HG03439 (cell line): ENCODE data around the gene PHF12.

Experiments
- ATAC-seq: cut with Tn5 transposase; IDR thresholded peaks from one replicate; pipeline ENCODE4 v1.9.1; 2021; ENCODE audit warnings: mild to moderate bottlenecking, moderate library complexity; ENCODE audit not compliant: unreplicated experiment

The PHF12 gene

DNA sequence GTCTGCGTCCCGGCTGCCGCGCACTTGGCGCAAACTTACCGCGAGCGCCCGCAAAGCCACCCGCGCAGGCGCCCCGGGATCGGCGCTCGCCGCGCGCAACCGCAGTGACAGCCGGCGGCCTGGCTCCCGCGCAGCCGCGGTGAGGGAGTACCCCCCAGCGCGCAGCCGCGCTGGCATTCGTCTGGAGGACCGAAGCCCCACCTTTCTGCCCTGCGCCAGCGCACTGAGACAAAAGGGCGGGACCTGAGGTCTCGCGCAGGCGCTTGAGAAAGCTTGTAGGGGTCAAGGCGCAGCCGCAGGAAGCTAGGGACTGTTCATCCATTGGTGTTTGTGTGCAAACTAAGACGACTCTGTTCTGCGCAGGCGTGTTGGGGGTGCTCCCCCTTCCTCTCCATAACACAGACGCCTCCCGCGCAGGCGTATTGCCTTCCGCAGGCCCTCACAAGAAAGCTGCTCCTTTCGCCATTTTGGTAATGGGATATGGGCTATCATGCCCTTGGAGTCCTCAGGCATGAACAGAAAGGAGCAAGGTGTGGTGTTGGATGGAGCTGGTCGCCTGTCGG, at the start of gene PHF12:
Gene PHF12, minus strand, starts transcription at position 91 of the 563 bp plus-strand sequence. CDS start 558 bp downstream, outside the sequence.
- peak; percentile 60 for ATAC-seq

- ATAC-seq = no peak
Measured at GRCh38 chr17:29000973-29001372, 49.7 kb upstream of the PHF12 start.

DNA sequence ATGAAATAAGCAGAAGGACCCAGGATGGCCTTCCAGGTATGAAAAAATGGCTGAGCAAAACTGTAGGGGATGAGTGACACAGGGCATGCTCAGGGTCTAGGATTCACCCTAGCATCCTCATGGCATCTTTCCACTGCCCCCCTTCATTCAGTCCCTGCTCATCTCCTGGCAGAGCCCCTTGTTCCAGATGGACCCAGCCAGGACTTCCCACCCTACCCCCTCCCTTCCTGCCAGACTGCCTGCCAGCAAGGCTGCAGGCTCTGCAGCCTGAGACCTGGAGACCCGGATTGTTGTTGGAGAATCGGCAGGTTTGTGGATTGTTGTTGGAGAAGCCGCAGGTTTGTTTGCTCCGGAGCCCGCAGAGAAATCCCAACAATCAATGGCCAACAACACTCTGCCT, 47.9 kb upstream of the PHF12 start:
- ATAC-seq = no peak

DNA sequence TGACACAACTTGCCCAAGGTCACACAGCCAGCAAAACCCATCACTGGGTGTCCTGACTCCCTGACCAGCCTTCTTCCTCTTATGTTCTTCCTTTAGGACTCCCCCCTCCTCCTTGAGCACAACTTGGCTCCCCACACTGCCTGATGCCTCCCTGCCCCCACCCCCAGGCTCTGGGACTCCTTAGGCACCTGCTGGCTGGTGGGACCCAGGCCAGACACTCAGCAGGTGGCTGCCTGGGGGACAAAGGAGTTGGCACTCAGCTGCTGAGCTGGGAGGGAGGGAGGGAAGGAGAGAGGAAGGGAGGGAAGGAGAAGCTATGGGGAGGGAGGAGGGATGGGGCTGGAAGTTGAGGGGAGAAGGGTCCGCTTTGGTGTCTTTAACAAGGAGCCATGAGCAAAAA, 46.5 kb upstream of the PHF12 start:
- no peak for ATAC-seq

DNA sequence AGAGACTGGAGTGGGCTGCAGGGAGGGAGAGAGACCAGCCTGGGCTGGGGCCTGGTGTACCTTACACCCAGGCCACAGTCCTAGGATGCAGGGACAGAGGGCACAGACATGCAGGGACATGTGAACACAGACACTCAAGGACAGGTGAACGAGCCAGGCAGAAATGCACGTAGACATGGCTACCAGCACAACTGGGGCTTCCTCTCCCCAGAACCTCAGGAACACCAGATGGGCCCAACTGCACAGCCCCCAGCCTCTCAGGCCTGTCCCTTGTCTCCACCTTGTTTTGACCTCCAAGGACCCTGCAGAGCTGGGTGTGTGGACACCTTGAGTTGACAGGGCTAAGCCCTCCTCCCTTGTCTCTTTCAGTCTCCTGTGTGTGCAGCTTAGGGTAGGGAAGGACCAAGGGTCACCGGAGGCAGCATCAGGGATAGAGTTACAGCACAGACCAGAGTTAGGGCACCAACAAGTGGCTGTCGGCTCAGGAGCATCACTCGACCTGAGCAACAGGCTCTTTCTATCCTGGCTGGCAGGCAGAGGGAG, 45.3 kb upstream of the PHF12 start:
- ATAC-seq = no peak

DNA sequence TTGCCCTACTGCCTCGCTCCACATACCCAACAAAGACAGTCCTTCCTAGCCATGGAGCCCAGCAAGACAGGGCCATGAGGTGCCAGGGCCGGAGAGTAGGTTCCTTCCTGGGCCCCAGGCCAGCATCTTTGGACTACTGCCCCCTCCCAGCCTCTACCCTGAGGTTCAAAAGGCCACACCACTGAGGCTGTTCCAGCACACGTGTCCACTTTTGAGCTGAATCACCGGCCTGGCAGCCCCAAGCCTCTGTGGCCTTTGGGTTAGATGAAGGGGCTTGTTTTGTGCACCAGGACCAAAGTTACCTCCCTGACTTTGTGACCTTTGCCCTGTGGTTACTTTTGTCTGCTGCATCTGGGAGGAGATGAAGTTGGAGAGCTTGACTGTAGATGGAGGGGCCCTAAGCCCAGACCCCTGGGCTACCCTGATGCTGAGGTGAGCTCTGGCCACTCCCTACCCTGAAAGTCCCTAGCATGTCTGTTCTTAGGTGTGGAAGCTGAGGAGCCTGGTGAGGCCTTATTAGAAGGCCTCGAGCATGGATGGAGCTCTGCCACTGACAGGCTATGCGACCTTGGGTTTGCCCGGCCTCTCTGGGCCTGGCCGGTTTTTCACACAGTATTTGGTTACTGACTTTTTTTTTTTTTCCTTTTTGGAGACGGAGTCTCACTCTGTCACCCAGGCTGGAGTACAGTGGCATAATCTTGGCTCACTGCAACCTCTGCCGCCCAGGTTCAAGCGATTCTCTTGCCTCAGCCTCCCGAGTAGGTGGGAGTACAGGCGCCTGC, 42.5 kb upstream of the PHF12 start:
- ATAC-seq = no peak

GRCh38 chr17:28992625-28993600, 41.6 kb upstream of the PHF12 start:
- no peak for ATAC-seq

- ATAC-seq = no peak
Measured at GRCh38 chr17:28992185-28992584, 40.9 kb upstream of the PHF12 start.

DNA sequence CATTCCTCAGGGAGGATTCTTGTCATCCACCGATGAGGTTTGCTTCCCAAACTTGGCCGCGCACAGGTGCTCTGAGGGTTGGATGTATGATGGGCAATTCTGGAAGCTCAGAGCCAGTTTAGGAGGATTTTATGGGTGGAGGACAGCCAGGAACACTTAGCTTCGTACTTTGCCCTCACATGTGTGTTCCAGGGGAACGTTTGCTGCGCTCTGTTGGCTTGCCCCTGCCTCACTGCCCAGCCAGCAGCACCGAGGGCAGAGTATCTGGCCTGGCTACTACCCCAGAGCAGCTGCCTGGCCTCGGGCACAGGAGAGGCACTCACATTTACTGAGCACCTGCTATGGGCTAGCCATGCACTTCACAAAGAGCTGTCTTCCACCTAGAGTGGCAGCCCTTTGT, 40.5 kb upstream of the PHF12 start:
- ATAC-seq = no peak

DNA sequence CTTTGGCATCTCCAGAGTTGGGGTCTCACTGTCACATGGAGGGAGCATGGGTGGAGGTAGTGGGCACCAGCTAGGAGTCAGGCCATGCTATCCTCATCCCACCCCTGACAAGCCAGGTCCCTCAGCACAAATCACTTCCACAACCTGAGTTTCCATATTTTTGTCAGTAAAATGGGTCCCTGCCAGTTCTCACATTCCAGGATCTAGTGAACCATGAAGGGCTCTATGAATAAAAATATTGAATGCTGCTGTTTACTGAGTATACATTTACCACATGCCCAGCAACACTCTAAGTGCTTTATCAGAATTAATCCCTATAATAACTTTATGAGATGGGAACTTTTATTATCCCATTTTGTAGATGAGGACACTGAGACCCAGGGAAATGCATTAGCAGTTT, 37.7 kb upstream of the PHF12 start:
- ATAC-seq = no peak

DNA sequence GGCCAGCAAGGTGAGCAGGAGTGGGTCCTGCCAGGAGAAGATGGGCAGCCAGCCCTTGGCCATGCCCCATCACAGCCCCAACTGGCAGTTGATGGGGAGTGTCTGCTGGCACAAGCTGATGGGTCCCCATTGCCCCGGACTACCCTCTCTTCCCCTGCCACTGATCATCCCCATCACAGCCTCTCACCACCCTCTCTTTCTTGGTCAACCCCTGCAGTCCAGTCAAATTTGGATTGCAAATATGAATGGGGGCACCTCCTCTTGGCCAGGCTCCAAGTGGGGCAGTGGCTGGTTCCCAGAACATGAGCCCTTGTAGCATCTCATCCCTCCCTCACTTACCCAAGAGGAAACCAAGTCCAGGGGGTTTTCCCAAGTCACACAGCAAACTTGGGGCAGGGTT, 37.2 kb upstream of the PHF12 start:
- ATAC-seq = no peak

- no peak for ATAC-seq
Measured at GRCh38 chr17:28986714-28987655, 35.7 kb upstream of the PHF12 start.

GRCh38 chr17:28985950-28986713, 34.8 kb upstream of the PHF12 start:
- ATAC-seq = no peak

GRCh38 chr17:28983286-28984230, 32.2 kb upstream of the PHF12 start:
- no peak for ATAC-seq

- no peak for ATAC-seq
Measured at GRCh38 chr17:28982131-28982793, 30.9 kb upstream of the PHF12 start.

- ATAC-seq = no peak
Measured at GRCh38 chr17:28978356-28978964, 27.1 kb upstream of the PHF12 start.

DNA sequence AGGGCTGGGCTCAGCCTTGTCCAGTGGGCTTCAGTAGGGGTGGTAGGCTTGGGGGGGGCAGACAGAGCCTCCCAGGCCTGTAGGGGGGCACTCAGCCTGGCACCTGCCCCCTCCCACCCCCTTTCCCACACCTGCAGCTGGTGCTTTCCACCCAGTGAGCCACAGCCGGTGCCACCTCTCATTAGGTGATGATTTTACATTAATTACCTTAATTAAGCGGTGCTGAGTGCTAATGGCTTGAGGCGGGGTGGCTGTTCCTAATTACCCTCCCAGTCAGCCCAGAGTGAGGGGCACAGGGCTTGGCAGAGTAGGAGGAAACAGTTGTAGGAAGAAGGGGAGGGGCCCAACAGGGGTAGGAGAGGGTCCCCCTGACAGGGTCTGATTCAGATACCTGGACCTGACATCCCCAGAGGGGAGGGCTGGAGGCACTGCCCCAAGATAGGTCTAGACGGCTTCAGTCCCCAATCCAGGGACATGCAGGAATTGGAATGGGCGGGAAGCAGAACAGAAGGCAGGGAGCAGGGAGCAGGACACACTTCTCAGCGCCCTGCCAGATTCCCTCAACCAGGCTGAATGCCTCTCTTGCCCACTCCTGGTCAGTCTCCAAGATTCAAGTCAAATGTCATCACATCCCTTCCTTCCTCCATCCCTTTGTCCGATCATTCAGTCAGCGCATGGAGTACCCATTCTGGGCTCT, 26.5 kb upstream of the PHF12 start:
- ATAC-seq = no peak
